ENCODE measurements around the gene C11orf71.
A peak's percentile ranks its signal among the peaks of the same experiment; 100 is the strongest.

Gene C11orf71, protein sequence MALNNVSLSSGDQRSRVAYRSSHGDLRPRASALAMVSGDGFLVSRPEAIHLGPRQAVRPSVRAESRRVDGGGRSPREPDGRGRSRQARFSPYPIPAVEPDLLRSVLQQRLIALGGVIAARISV

GRCh38 chr11:114400216-114400914 lies at the start of gene C11orf71, which contains the start of gene RBM7:
C11orf71 (minus strand) TSS chr11:114400511; CDS start chr11:114400331, 180 bp downstream.
RBM7 (plus strand) TSS chr11:114400666; CDS start chr11:114400672, 6 bp downstream.
- ChIA-PET CTCF (interaction anchor here (1.3 kb wide), 1 partner anchor 60 kb away, joined by 5 read pairs; no protein-coding TSS in a partner anchor), POLR2A (no interaction called here)
- TF ChIP-seq SUZ12 (IDR thresholded peaks at IDR 0.05) (no peak), ARNT (IDR thresholded peaks at IDR 0.05) (no peak), BHLHE40 (IDR thresholded peaks at IDR 0.05; ENCODE audit: borderline replicate concordance) (no peak), FOXK2 (IDR thresholded peaks at IDR 0.05) (no peak), L3MBTL2 (conservative IDR thresholded peaks at IDR 0.05) (peak; percentile 61)
- peak; percentile 90 for DNase-seq (ENCODE audit: extremely low spot score)

GRCh38 chr11:114449845-114450244 lies 49.5 kb upstream of the C11orf71 start:
- ChIA-PET CTCF (interaction anchor here (0.6 to 0.7 kb wide), 2 partner anchors 188 to 1375 kb away, joined by 4 read pairs; no protein-coding TSS in a partner anchor), POLR2A (no interaction called here)
- TF ChIP-seq FOXA1 (IDR thresholded peaks at IDR 0.05): no peak
- no peak for TF ChIP-seq PKNOX1 (IDR thresholded peaks at IDR 0.05)
- TF ChIP-seq ARNT (IDR thresholded peaks at IDR 0.05): no peak
- no peak for TF ChIP-seq FOXM1 (IDR thresholded peaks at IDR 0.05; ENCODE audit: borderline replicate concordance)
- no peak for TF ChIP-seq FOXK2 (IDR thresholded peaks at IDR 0.05)
- no peak for TF ChIP-seq BHLHE40 (IDR thresholded peaks at IDR 0.05; ENCODE audit: borderline replicate concordance)
- no peak for TF ChIP-seq SP1 (IDR thresholded peaks at IDR 0.05)
- no peak for TF ChIP-seq ZNF384 (IDR thresholded peaks at IDR 0.05)
- TF ChIP-seq LEF1 (IDR thresholded peaks at IDR 0.05; ENCODE audit: borderline replicate concordance): no peak
- TF ChIP-seq ELF4 (IDR thresholded peaks at IDR 0.05): no peak
- TF ChIP-seq NFRKB (IDR thresholded peaks at IDR 0.05): no peak
- no peak for TF ChIP-seq TARDBP (IDR thresholded peaks at IDR 0.05)
- TF ChIP-seq HDGF (IDR thresholded peaks at IDR 0.05; ENCODE audit: borderline replicate concordance): no peak
- no peak for DNase-seq (ENCODE audit: extremely low spot score)

DNA sequence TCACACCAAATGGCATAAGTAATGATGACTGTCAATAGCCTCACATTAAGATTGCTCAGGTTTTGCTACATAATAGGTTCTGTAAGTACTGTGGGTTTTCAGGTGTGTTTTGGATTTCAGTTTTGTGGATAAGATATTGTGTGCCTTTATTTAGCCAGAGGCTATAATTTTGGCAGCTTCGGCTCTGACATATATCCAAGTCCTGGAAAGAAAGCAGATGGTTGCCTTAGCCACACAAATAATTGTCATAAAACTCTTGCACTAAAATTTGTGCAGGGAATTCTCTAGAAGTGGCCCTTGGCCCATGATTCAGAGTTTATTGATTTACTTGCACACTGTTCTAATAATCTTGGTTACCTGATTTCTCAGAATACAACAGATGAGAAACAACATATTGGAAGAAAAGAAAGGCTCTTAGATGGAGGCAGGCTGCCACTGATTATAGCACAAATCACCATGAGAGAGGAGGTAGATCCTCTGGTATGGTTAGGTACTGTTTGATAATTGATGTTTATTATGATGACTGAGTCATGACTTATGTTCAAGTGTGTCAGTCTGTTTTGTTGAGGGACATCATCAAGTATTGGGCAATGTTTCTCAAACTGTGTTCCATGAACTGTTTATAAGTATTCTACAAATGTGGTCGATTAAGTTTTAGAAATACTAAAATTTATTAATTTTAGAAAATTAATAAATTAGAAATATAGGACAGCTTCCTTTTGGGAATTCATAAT lies 48.6 kb upstream of the C11orf71 start:
- no peak for TF ChIP-seq FOXK2 (IDR thresholded peaks at IDR 0.05)
- TF ChIP-seq ELF4 (IDR thresholded peaks at IDR 0.05): no peak
- TF ChIP-seq SP1 (IDR thresholded peaks at IDR 0.05): no peak
- TF ChIP-seq LEF1 (IDR thresholded peaks at IDR 0.05; ENCODE audit: borderline replicate concordance): no peak
- no peak for TF ChIP-seq BHLHE40 (IDR thresholded peaks at IDR 0.05; ENCODE audit: borderline replicate concordance)
- TF ChIP-seq CTBP1 (IDR thresholded peaks at IDR 0.05; ENCODE audit: borderline replicate concordance): no peak
- no peak for TF ChIP-seq TARDBP (IDR thresholded peaks at IDR 0.05)
- no peak for TF ChIP-seq NFRKB (IDR thresholded peaks at IDR 0.05)
- TF ChIP-seq SUZ12 (IDR thresholded peaks at IDR 0.05): no peak
- TF ChIP-seq FOXM1 (IDR thresholded peaks at IDR 0.05; ENCODE audit: borderline replicate concordance): no peak
- ChIA-PET CTCF (interaction anchor here (0.7 kb wide), 1 partner anchor 1376 kb away, joined by 4 read pairs; no protein-coding TSS in a partner anchor), POLR2A (no interaction called here)
- no peak for DNase-seq (ENCODE audit: extremely low spot score)

- POLR2A ChIA-PET: no interaction called here
- TF ChIP-seq PKNOX1 (IDR thresholded peaks at IDR 0.05) (no peak), BHLHE40 (IDR thresholded peaks at IDR 0.05; ENCODE audit: borderline replicate concordance) (no peak), SP1 (IDR thresholded peaks at IDR 0.05) (no peak), CTBP1 (IDR thresholded peaks at IDR 0.05; ENCODE audit: borderline replicate concordance) (no peak), TARDBP (IDR thresholded peaks at IDR 0.05) (no peak), FOXK2 (IDR thresholded peaks at IDR 0.05) (no peak), ARNT (IDR thresholded peaks at IDR 0.05) (no peak), ELF4 (IDR thresholded peaks at IDR 0.05) (no peak), NFRKB (IDR thresholded peaks at IDR 0.05) (no peak), HDGF (IDR thresholded peaks at IDR 0.05; ENCODE audit: borderline replicate concordance) (no peak)
- CTCF ChIA-PET: no interaction called here
- DNase-seq (ENCODE audit: extremely low spot score): no peak
Measured at GRCh38 chr11:114447892-114448291, 47.6 kb upstream of the C11orf71 start.

GRCh38 chr11:114447444-114447843 lies 47.1 kb upstream of the C11orf71 start:
- ChIA-PET POLR2A (no interaction called here), CTCF (no interaction called here)
- DNase-seq (ENCODE audit: extremely low spot score): no peak
- TF ChIP-seq HDGF (IDR thresholded peaks at IDR 0.05; ENCODE audit: borderline replicate concordance) (no peak), FOXK2 (IDR thresholded peaks at IDR 0.05) (no peak), SUZ12 (IDR thresholded peaks at IDR 0.05) (no peak), FOXA1 (IDR thresholded peaks at IDR 0.05) (no peak), L3MBTL2 (conservative IDR thresholded peaks at IDR 0.05) (no peak), NFRKB (IDR thresholded peaks at IDR 0.05) (no peak), ELF4 (IDR thresholded peaks at IDR 0.05) (no peak), TARDBP (IDR thresholded peaks at IDR 0.05) (no peak), ARNT (IDR thresholded peaks at IDR 0.05) (no peak), CTBP1 (IDR thresholded peaks at IDR 0.05; ENCODE audit: borderline replicate concordance) (no peak), BHLHE40 (IDR thresholded peaks at IDR 0.05; ENCODE audit: borderline replicate concordance) (no peak), FOXM1 (IDR thresholded peaks at IDR 0.05; ENCODE audit: borderline replicate concordance) (no peak), PKNOX1 (IDR thresholded peaks at IDR 0.05) (no peak), ZNF384 (IDR thresholded peaks at IDR 0.05) (no peak), SP1 (IDR thresholded peaks at IDR 0.05) (no peak), LEF1 (IDR thresholded peaks at IDR 0.05; ENCODE audit: borderline replicate concordance) (no peak)

Data from HEK293T (cell line).